Neural cell (in vitro differentiated cells): ENCODE data around the gene ADAMTS8.

Experiments
- EZH2 ChIP-seq: fragments of 200-600, 300-800 bp; shearing (Covaris generic), sonication (generic); IDR thresholded peaks from 2 replicates; pipeline ENCODE4 v1.6.1; 2014; ENCODE audit warnings: antibody characterized with exemption, low read length, borderline replicate concordance, mild to moderate bottlenecking; ENCODE audit not compliant: insufficient read depth, poor library complexity, severe bottlenecking
- RAD21 ChIP-seq: fragments of 450-650 bp; conservative IDR thresholded peaks from 2 replicates; pipeline ENCODE4 v1.6.1; 2014; ENCODE audit warnings: antibody characterized with exemption, mild to moderate bottlenecking, moderate library complexity
- TAF1 ChIP-seq: IDR thresholded peaks from 2 replicates; pipeline ENCODE4 v1.6.1; 2012; ENCODE audit warnings: low read depth
- TF ChIP-seq, protein P1 (sequence below): fragments of 450-650 bp; IDR thresholded peaks from 2 replicates; pipeline ENCODE4 v1.5.1; 2014; ENCODE audit warnings: antibody characterized with exemption, mild to moderate bottlenecking, moderate library complexity; ENCODE audit not compliant: poor library complexity, severe bottlenecking

- TF ChIP-seq TAF1 (no peak), RAD21 (no peak), EZH2 (no peak)
- TF ChIP-seq, protein P1, sequence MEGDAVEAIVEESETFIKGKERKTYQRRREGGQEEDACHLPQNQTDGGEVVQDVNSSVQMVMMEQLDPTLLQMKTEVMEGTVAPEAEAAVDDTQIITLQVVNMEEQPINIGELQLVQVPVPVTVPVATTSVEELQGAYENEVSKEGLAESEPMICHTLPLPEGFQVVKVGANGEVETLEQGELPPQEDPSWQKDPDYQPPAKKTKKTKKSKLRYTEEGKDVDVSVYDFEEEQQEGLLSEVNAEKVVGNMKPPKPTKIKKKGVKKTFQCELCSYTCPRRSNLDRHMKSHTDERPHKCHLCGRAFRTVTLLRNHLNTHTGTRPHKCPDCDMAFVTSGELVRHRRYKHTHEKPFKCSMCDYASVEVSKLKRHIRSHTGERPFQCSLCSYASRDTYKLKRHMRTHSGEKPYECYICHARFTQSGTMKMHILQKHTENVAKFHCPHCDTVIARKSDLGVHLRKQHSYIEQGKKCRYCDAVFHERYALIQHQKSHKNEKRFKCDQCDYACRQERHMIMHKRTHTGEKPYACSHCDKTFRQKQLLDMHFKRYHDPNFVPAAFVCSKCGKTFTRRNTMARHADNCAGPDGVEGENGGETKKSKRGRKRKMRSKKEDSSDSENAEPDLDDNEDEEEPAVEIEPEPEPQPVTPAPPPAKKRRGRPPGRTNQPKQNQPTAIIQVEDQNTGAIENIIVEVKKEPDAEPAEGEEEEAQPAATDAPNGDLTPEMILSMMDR, result no peak
These were observed 7.8 kb downstream of the ADAMTS8 start for GRCh38 chr11:130420478-130421198.
